ENCODE measurements around the gene ARF1. TPM values are rescaled to one million over a fixed set of nuclear protein-coding genes. Genes with fewer than 3 reads are reported as not detected.

Gene ARF1
- total RNA-seq, 1 experiment from 2014 or later, result 395 TPM

DNA sequence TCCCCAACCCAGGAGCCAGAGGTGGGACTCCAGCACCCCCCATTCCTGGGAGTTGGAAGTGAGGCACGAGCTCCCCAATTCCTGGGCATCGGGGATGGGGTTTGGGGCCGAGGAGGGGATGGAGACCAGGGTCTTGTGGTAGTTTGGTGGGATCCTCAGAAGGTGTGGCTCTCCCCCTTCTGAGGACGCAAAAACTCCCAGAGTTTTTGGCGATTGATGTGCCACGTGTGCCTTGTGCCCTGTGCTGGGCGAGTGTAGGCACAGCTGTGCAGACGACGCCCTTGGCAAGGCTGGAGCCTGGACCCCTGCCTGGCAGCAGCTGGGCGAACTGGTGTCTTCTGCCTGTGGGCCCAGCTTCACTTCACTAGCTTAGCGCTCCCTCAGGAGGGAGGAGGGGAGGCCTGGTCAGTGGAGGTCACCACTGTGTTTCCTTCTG lies 60.2 kb downstream of the ARF1 start:
- Histone ChIP-seq H3K4me1 (ENCODE audit: insufficient read depth, low read length, poor library complexity, severe bottlenecking) (peaks cover 18% of the 10 kb centered on the region), H3K27ac (ENCODE audit: low read depth, low read length, poor library complexity, severe bottlenecking) (peak overlapping the region; percentile 92), H3K36me3 (ENCODE audit: insufficient read depth, low read length, poor library complexity, severe bottlenecking) (no peaks in the 10 kb centered on the region), H3K4me3 (ENCODE audit: low read depth, low read length, poor library complexity, severe bottlenecking) (no peak overlapping the region), H3K27me3 (replicated peaks; ENCODE audit: insufficient read depth, low read depth, low read length, poor library complexity) (no peaks in the 10 kb centered on the region), H3K9me3 (ENCODE audit: low read depth, low read length, poor library complexity, severe bottlenecking) (no peaks in the 10 kb centered on the region)
- ChIA-PET POLR2A (ENCODE audit: low non-redundant PET) (interaction anchor here (0.7 kb wide), 1 partner anchor 270 kb away, joined by 3 read pairs; no protein-coding TSS in a partner anchor), CTCF (no interaction called here)
- intact Hi-C loops (cut with micrococcal nuclease; ENCODE audit: unreplicated experiment), result no loop called here
- no peak for TF ChIP-seq EZH2 (IDR thresholded peaks at IDR 0.05; ENCODE audit: borderline replicate concordance, low read depth, low read length, poor library complexity, severe bottlenecking)
- TF ChIP-seq, protein P1, sequence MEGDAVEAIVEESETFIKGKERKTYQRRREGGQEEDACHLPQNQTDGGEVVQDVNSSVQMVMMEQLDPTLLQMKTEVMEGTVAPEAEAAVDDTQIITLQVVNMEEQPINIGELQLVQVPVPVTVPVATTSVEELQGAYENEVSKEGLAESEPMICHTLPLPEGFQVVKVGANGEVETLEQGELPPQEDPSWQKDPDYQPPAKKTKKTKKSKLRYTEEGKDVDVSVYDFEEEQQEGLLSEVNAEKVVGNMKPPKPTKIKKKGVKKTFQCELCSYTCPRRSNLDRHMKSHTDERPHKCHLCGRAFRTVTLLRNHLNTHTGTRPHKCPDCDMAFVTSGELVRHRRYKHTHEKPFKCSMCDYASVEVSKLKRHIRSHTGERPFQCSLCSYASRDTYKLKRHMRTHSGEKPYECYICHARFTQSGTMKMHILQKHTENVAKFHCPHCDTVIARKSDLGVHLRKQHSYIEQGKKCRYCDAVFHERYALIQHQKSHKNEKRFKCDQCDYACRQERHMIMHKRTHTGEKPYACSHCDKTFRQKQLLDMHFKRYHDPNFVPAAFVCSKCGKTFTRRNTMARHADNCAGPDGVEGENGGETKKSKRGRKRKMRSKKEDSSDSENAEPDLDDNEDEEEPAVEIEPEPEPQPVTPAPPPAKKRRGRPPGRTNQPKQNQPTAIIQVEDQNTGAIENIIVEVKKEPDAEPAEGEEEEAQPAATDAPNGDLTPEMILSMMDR (conservative IDR thresholded peaks at IDR 0.05; ENCODE audit: low read depth, low read length), result no peak
- no TSS peak for BruUV-seq (replicated peaks)
- no peak for DNase-seq (ENCODE audit: low spot score)

- Histone ChIP-seq H3K4me3 (ENCODE audit: low read depth, low read length, poor library complexity, severe bottlenecking) (no peak overlapping the region), H3K9me3 (ENCODE audit: low read depth, low read length, poor library complexity, severe bottlenecking) (no peaks in the 10 kb centered on the region), H3K36me3 (ENCODE audit: insufficient read depth, low read length, poor library complexity, severe bottlenecking) (no peaks in the 10 kb centered on the region), H3K4me1 (ENCODE audit: insufficient read depth, low read length, poor library complexity, severe bottlenecking) (peaks cover 18% of the 10 kb centered on the region), H3K27ac (ENCODE audit: low read depth, low read length, poor library complexity, severe bottlenecking) (no peak overlapping the region), H3K27me3 (replicated peaks; ENCODE audit: insufficient read depth, low read depth, low read length, poor library complexity) (no peaks in the 10 kb centered on the region)
- intact Hi-C loops (cut with micrococcal nuclease; ENCODE audit: unreplicated experiment), result no loop called here
- POLR2A ChIA-PET (ENCODE audit: low non-redundant PET), result interaction anchor here (0.6 kb wide), 1 partner anchor 24 kb away, joined by 3 read pairs; no protein-coding TSS in a partner anchor
- CTCF ChIA-PET, result no interaction called here
- BruUV-seq (replicated peaks), result no TSS peak
- no peak for DNase-seq (ENCODE audit: low spot score)
- TF ChIP-seq, protein P1 (conservative IDR thresholded peaks at IDR 0.05; ENCODE audit: low read depth, low read length), result no peak
- TF ChIP-seq EZH2 (IDR thresholded peaks at IDR 0.05; ENCODE audit: borderline replicate concordance, low read depth, low read length, poor library complexity, severe bottlenecking), result no peak
Observed at GRCh38 chr1:228143480-228144192, 61.1 kb downstream of the ARF1 start.

GRCh38 chr1:228144193-228144992 lies 61.9 kb downstream of the ARF1 start:
- Histone ChIP-seq H3K27me3 (replicated peaks; ENCODE audit: insufficient read depth, low read depth, low read length, poor library complexity) (no peaks in the 10 kb centered on the region), H3K4me1 (ENCODE audit: insufficient read depth, low read length, poor library complexity, severe bottlenecking) (peaks cover 18% of the 10 kb centered on the region), H3K36me3 (ENCODE audit: insufficient read depth, low read length, poor library complexity, severe bottlenecking) (no peaks in the 10 kb centered on the region), H3K27ac (ENCODE audit: low read depth, low read length, poor library complexity, severe bottlenecking) (no peak overlapping the region), H3K4me3 (ENCODE audit: low read depth, low read length, poor library complexity, severe bottlenecking) (no peak overlapping the region), H3K9me3 (ENCODE audit: low read depth, low read length, poor library complexity, severe bottlenecking) (no peaks in the 10 kb centered on the region)
- intact Hi-C loops (cut with micrococcal nuclease; ENCODE audit: unreplicated experiment), result no loop called here
- no peak for DNase-seq (ENCODE audit: low spot score)
- BruUV-seq (replicated peaks), result no TSS peak
- TF ChIP-seq, protein P1 (conservative IDR thresholded peaks at IDR 0.05; ENCODE audit: low read depth, low read length), result no peak
- no peak for TF ChIP-seq EZH2 (IDR thresholded peaks at IDR 0.05; ENCODE audit: borderline replicate concordance, low read depth, low read length, poor library complexity, severe bottlenecking)
- ChIA-PET POLR2A (ENCODE audit: low non-redundant PET) (no interaction called here), CTCF (no interaction called here)
